Adrenal gland (tissue), 12 donors: ENCODE measurements around the gene APBB3. TPM values are rescaled to one million over a fixed set of nuclear protein-coding genes. Genes with fewer than 3 reads are reported as not detected.
A peak's percentile ranks its signal among the peaks of the same experiment; 100 is the strongest.
"Not testable (repeated sequence)": the region's sequence is repeated elsewhere in the genome, so short reads cannot be mapped to it uniquely, and the experiment has no call there.

Experiments used
- DNase-seq, 7 donors: peaks; one replicate each; pipeline ENCODE4 v3.0.0-alpha.2; 2019 to 2020
- H3K27ac ChIP-seq, 5 donors: fragments of 200-600 bp; sonication (generic) in 4 of 5; 1 replicate in 3 of 5; 2 replicates in 2 of 5; pipeline versions ENCODE4 v1.5.1 to v1.8.0; 2016 to 2020; ENCODE audit warnings: mild to moderate bottlenecking in 1 of 5
- H3K27me3 ChIP-seq: fragments of 200-600 bp; 2 replicates; pipeline ENCODE4 v1.8.0; 2021
- H3K36me3 ChIP-seq, 2 donors: fragments of 200-600 bp; replicated peaks in 1 of 2; 1 replicate in 1 of 2; 2 replicates in 1 of 2; pipeline versions ENCODE4 v1.5.1 to v1.8.0; 2018 to 2022
- H3K4me1 ChIP-seq, 2 donors: fragments of 200-600 bp; replicated peaks in 1 of 2; 1 replicate in 1 of 2; 2 replicates in 1 of 2; pipeline versions ENCODE4 v1.5.1 to v1.8.0; 2018 to 2021
- H3K4me3 ChIP-seq, 4 donors: fragments of 200-600 bp; sonication (generic) in 3 of 4; one replicate each; pipeline ENCODE4 v1.5.1; 2016 to 2018
- H3K9me3 ChIP-seq, 3 donors: fragments of 200-600 bp; sonication (generic) in 1 of 3; replicated peaks in 1 of 3; 1 replicate in 2 of 3; 2 replicates in 1 of 3; pipeline versions ENCODE4 v1.5.1 to v1.8.0; 2016 to 2021
- POLR2A ChIP-seq, 2 donors: fragments of 450-650 bp; IDR thresholded peaks; one replicate each; pipeline ENCODE4 v1.6.1; 2017; ENCODE audit warnings: antibody characterized with exemption in 2 of 2, mild to moderate bottlenecking in 2 of 2, moderate library complexity in 1 of 2
- WGBS, 4 donors: extraction: QIAGEN DNeasy Blood & Tissue Kit in 2 of 4; methylation state at CpG; one replicate each; pipeline versions ENCODE4 v1.1.5 to v1.1.7; 2013 to 2017; 5-methylcytosine and 5-hydroxymethylcytosine counted together
- intact Hi-C, 2 donors: fragments of 100-400 bp; cut with DNase I; formaldehyde crosslinking; loops; one replicate each; pipeline versions ENCODE4 v1.14.1 to v1.15.0; 2022 to 2023
- polyA plus RNA-seq, 3 donors: library from polyadenylated mRNA; stranded (reverse); fragments of 200-250 nt in 2 of 3; fragments of 350-450 nt in 1 of 3; fragmentation: Illumina TruSeq in 1 of 3; extraction: RNeasy Lipid Tissue Mini Kit (QIAGEN cat#74804) in 1 of 3; gene quantifications; one replicate each; pipeline ENCODE4 v1.2.3, GENCODE V29; 2013 to 2014
- total RNA-seq, 9 donors: library from RNA; depleted of rRNA in 4 of 9; stranded (reverse); fragments of >200 nt in 4 of 9; fragments of 120-200 nt in 1 of 9; fragmentation: NEBNext Ultra II Directional in 1 of 9; extraction: Animal tissue kit (Norgen Biotek cat#: 25700) in 1 of 9; gene quantifications; one replicate each; pipeline versions ENCODE4 v1.1.0 to v1.2.4, GENCODE V29; 2013 to 2023
- TF ChIP-seq, protein P1 (sequence below), 6 experiments: fragments of 450-650 bp in 4 of 6; fragments of 200-600 bp in 2 of 6; sonication (generic) in 1 of 6; IDR thresholded peaks; 1 replicate in 5 of 6; 2 replicates in 1 of 6; pipeline versions ENCODE4 v1.5.1 to v1.8.0; 2016 to 2021; ENCODE audit warnings: antibody characterized with exemption in 6 of 6, mild to moderate bottlenecking in 2 of 6, moderate library complexity in 1 of 6
- donor health status: healthy with polysubstance abuse.
- donor health status: Bipolar disorder and iron deficiency.
- donor health status: DM: yes; HTN: yes; CAD: no.
- donor health status: DM: no; HTN: no; CAD: no.
- donor health status: DM: no; HTN: no; CAD: no.
- donor health status: DM: yes; HTN: yes; CAD: no.

APBB3 gene
- total and polyA plus RNA-seq, 12 donors = 14.0 to 163 (median 36.1) TPM

DNA sequence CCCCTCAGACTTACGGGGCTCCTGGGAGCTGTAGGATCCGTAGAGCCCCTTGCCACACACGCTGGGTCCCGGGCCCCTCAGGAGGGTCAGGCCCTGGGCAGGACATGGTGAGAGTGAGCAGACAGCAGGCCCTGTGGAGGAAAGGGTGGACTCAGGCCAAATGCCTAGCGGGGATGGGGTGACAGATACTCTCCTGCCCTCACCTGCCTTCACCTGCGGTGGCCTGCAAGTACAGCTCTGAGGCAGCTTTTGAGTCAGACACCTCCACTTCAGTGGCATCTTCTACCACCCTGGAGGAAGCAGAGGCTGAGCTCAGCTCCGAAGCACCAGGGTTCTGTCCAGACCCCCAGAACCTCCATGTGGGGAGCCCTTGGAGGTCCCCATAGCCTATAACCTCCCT is 26.5 kb upstream of the APBB3 start:
- H3K4me1 ChIP-seq = peaks cover 16 to 44% of the 10 kb centered on the region in 2 donors
- TF ChIP-seq POLR2A (IDR thresholded peaks at IDR 0.05) = no peak
- TF ChIP-seq, protein P1, sequence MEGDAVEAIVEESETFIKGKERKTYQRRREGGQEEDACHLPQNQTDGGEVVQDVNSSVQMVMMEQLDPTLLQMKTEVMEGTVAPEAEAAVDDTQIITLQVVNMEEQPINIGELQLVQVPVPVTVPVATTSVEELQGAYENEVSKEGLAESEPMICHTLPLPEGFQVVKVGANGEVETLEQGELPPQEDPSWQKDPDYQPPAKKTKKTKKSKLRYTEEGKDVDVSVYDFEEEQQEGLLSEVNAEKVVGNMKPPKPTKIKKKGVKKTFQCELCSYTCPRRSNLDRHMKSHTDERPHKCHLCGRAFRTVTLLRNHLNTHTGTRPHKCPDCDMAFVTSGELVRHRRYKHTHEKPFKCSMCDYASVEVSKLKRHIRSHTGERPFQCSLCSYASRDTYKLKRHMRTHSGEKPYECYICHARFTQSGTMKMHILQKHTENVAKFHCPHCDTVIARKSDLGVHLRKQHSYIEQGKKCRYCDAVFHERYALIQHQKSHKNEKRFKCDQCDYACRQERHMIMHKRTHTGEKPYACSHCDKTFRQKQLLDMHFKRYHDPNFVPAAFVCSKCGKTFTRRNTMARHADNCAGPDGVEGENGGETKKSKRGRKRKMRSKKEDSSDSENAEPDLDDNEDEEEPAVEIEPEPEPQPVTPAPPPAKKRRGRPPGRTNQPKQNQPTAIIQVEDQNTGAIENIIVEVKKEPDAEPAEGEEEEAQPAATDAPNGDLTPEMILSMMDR (IDR thresholded peaks at IDR 0.05) = no peak
- DNase-seq = peak in 1 of 7 donors; percentile 42
- WGBS, 4 donors = 89 to 94% (median 91%) methylated on average over 6 to 7 of the region's 7 CpGs
- H3K27ac ChIP-seq = peak overlapping the region in 1 of 5 donors; percentile 47
- intact Hi-C loops = no loop called here
- H3K27me3 ChIP-seq = no peaks in the 10 kb centered on the region
- H3K9me3 ChIP-seq = no peaks in the 10 kb centered on the region
- H3K36me3 ChIP-seq = no peaks in the 10 kb centered on the region
- no peak overlapping the region for H3K4me3 ChIP-seq

GRCh38 chr5:140588311-140589070 is 24.1 kb upstream of the APBB3 start:
- peak overlapping the region in 1 of 4 donors; percentile 17 for H3K4me3 ChIP-seq
- peak overlapping the region; percentile 32 to 74 (median 54) for H3K27ac ChIP-seq
- H3K27me3 ChIP-seq = no peaks in the 10 kb centered on the region
- TF ChIP-seq, protein P1 (IDR thresholded peaks at IDR 0.05) = no peak
- TF ChIP-seq POLR2A (IDR thresholded peaks at IDR 0.05) = no peak
- H3K9me3 ChIP-seq = no peaks in the 10 kb centered on the region
- peaks cover 0 to 32% of the 10 kb centered on the region in 2 donors for H3K4me1 ChIP-seq
- DNase-seq = peak in 1 of 7 donors; percentile 51
- intact Hi-C loops = no loop called here
- WGBS, 4 donors = 28 to 45% (median 38%) methylated on average over 5 of the region's 5 CpGs
- H3K36me3 ChIP-seq = no peaks in the 10 kb centered on the region

DNA sequence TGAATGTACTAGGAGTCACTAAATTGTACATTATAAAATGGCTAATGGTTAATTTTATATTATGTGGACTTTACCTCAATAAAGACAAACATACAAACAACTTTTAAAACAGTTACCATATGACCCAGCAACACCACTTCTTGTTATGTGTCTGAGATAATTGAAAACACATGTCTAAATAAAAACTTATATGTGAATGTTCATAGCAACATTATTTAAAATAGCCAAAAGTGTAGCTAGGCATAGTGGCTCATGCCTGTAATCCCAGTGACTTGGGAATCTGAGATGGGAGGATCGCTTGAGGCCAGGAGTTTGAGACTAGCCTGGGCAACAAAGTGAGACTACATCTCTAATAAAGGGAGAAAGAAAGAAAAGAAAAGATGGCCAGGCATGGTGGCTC is 23.1 kb upstream of the APBB3 start:
- peaks cover 0 to 32% of the 10 kb centered on the region in 2 donors for H3K4me1 ChIP-seq
- TF ChIP-seq POLR2A (IDR thresholded peaks at IDR 0.05) = no peak
- TF ChIP-seq, protein P1 (IDR thresholded peaks at IDR 0.05) = no peak
- peak overlapping the region in 1 of 5 donors; percentile 64 for H3K27ac ChIP-seq
- H3K9me3 ChIP-seq = no peaks in the 10 kb centered on the region
- intact Hi-C loops = no loop called here
- WGBS, 4 donors = 91 to 100% (median 95%) methylated on average over 1 of the region's 1 CpG
- H3K4me3 ChIP-seq = no peak overlapping the region
- no peaks in the 10 kb centered on the region for H3K36me3 ChIP-seq
- H3K27me3 ChIP-seq = no peaks in the 10 kb centered on the region
- DNase-seq = no peak

- 90 to 93% (median 92%) methylated on average over 6 of the region's 6 CpGs for WGBS, 4 donors
- intact Hi-C loops = loop anchor here in 1 of 2 donors (5.0 kb wide), 1 partner anchor 53 kb away; the partner anchor contains the start of gene CD14
- H3K4me3 ChIP-seq, H3K9me3 ChIP-seq, H3K27ac ChIP-seq, H3K36me3 ChIP-seq, H3K27me3 ChIP-seq: not testable (repeated sequence)
- H3K4me1 ChIP-seq = peaks cover 0 to 21% of the 10 kb centered on the region in 2 donors
- DNase-seq = peak in 1 of 7 donors; percentile 10
These were observed 14.9 kb upstream of the APBB3 start for GRCh38 chr5:140579188-140579747.
